ENCODE data around the gene DUSP1.

Gene DUSP1

GRCh38 chr5:172791286-172791685 is 20.3 kb upstream of the DUSP1 start:
- no peak for TF ChIP-seq FOXM1 (IDR thresholded peaks at IDR 0.05; ENCODE audit: borderline replicate concordance, low read depth)
- TF ChIP-seq CEBPB (IDR thresholded peaks at IDR 0.05) = no peak
- TF ChIP-seq ZBTB7A (IDR thresholded peaks at IDR 0.05; ENCODE audit: low read depth) = no peak
- no peak for TF ChIP-seq NFIC (IDR thresholded peaks at IDR 0.05)
- TF ChIP-seq YY1 (IDR thresholded peaks at IDR 0.05; ENCODE audit: low read depth) = no peak
- no peak for TF ChIP-seq TCF12 (IDR thresholded peaks at IDR 0.05; ENCODE audit: low read depth)
- no peak for TF ChIP-seq TEAD4 (IDR thresholded peaks at IDR 0.05)
- no peak for TF ChIP-seq TAF1 (IDR thresholded peaks at IDR 0.05; ENCODE audit: low read depth)
- no peak for TF ChIP-seq EP300 (IDR thresholded peaks at IDR 0.05; ENCODE audit: borderline replicate concordance)
- no peak for TF ChIP-seq MAX (IDR thresholded peaks at IDR 0.05)
- no peak for TF ChIP-seq CREB1 (IDR thresholded peaks at IDR 0.05; ENCODE audit: low read depth)
- TF ChIP-seq, protein P1, sequence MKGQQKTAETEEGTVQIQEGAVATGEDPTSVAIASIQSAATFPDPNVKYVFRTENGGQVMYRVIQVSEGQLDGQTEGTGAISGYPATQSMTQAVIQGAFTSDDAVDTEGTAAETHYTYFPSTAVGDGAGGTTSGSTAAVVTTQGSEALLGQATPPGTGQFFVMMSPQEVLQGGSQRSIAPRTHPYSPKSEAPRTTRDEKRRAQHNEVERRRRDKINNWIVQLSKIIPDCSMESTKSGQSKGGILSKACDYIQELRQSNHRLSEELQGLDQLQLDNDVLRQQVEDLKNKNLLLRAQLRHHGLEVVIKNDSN (IDR thresholded peaks at IDR 0.05) = no peak

DNA sequence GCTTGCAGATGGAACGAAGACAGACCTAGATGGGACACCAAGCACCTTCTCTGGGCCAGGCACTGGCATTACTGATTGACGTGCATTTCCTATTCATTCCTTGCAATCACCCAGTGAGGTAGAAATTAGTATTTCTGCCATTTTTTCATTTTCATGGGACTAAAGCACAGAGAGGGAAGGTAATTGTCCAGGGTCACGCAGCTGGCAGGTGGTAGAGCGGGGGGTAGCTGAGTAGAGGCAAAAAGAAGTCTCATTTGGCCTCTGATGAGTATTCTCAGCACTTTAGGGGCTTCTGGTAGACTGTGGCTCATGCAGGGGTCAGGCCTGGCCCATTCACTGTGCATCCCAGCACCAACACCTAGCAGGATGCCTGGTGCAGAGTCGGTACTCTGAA is 19.5 kb upstream of the DUSP1 start:
- TF ChIP-seq NFIC (IDR thresholded peaks at IDR 0.05) = no peak
- no peak for TF ChIP-seq EP300 (IDR thresholded peaks at IDR 0.05; ENCODE audit: borderline replicate concordance)
- no peak for TF ChIP-seq TAF1 (IDR thresholded peaks at IDR 0.05; ENCODE audit: low read depth)

DNA sequence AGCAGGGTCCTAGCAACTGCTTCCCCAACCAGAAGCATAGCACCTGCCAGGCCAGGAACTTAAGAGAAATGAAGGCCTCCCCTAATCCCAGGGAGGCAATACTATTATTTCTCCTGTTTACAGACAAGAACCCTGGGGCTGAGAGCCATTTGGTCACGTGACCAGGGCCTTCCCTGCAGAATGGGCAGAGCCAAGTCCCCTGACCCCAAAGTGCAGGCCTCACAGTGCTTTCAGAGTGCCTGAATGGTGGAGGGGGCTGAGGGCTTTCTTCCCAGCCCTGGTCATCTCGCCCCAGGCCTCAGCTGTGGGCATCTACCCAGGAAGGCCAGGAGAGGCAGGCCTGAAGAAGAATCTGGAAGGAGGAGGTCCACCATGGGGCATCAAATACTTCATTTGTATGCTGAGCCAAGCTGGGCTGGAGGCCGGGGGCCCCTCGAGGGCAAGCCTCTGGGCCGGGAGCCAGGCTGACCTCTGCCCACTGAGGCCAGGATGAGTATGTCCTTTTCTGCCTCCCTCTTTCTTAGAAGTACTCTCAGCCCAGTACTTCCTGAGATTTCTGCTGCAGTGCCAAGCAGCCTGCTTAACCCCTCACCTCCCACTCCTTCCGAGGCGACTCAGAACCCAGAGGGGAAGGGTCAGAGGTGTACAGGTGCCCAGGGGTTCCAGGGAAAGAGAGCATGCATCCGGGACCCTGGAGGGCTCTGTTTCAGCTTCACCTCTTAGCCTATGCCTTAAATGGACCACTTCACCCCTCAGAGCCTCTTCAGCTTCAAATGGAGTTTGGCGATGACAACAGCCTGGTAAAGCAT is 18.9 kb upstream of the DUSP1 start:
- no peak for TF ChIP-seq YY1 (IDR thresholded peaks at IDR 0.05; ENCODE audit: low read depth)
- TF ChIP-seq NFIC (IDR thresholded peaks at IDR 0.05) = no peak
- TF ChIP-seq, protein P1 (IDR thresholded peaks at IDR 0.05) = peak; percentile 52

- no peak for TF ChIP-seq YY1 (IDR thresholded peaks at IDR 0.05; ENCODE audit: low read depth)
- no peak for TF ChIP-seq ZBTB7A (IDR thresholded peaks at IDR 0.05; ENCODE audit: low read depth)
- TF ChIP-seq TEAD4 (IDR thresholded peaks at IDR 0.05) = no peak
- no peak for TF ChIP-seq MAX (IDR thresholded peaks at IDR 0.05)
- TF ChIP-seq TAF1 (IDR thresholded peaks at IDR 0.05; ENCODE audit: low read depth) = no peak
- TF ChIP-seq NFIC (IDR thresholded peaks at IDR 0.05) = no peak
- no peak for TF ChIP-seq EP300 (IDR thresholded peaks at IDR 0.05; ENCODE audit: borderline replicate concordance)
- TF ChIP-seq, protein P1 (IDR thresholded peaks at IDR 0.05) = no peak
- no peak for TF ChIP-seq TCF12 (IDR thresholded peaks at IDR 0.05; ENCODE audit: low read depth)
- no peak for TF ChIP-seq EGR1 (IDR thresholded peaks at IDR 0.05)
- TF ChIP-seq RAD21 (IDR thresholded peaks at IDR 0.05; ENCODE audit: low read depth) = no peak
- no peak for TF ChIP-seq FOXM1 (IDR thresholded peaks at IDR 0.05; ENCODE audit: borderline replicate concordance, low read depth)
- TF ChIP-seq CREB1 (IDR thresholded peaks at IDR 0.05; ENCODE audit: low read depth) = no peak
- no peak for TF ChIP-seq CEBPB (IDR thresholded peaks at IDR 0.05)
- TF ChIP-seq REST (IDR thresholded peaks at IDR 0.05; ENCODE audit: low read depth) = no peak
Measured at GRCh38 chr5:172788771-172789686, 18.0 kb upstream of the DUSP1 start.

DNA sequence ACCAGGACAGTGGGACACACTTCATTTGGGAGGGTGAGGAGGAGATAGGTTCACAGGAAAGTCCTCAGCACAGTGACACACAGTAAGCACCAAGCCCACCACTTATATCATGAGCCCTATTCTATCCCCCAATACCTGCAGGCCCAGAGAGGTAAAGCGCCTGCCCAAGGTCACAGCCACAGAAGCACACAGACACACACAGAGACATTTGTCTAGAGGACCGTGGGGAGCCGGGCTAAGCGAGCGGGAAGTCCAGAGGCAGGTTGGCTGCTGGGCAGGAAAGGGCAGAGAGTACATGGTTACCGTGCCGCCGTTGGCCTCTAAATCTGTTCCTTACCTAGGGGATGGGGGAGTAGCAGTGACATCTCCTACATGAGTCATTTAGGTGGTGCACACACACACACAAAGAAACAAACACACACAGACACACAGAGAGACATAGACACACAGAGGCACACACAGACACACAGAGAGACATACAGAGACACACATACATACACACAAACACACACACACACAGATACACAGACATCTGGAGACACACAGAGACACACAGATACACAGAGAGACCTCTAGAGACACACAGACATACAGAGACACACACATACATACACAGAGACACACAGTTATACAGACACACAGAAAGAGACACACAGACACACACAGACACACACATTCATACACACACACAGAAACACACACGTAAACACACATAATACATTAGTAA is 15.9 kb upstream of the DUSP1 start:
- TF ChIP-seq TAF1 (IDR thresholded peaks at IDR 0.05; ENCODE audit: low read depth) = no peak
- no peak for TF ChIP-seq EP300 (IDR thresholded peaks at IDR 0.05; ENCODE audit: borderline replicate concordance)
- TF ChIP-seq CREB1 (IDR thresholded peaks at IDR 0.05; ENCODE audit: low read depth) = no peak
- no peak for TF ChIP-seq FOXM1 (IDR thresholded peaks at IDR 0.05; ENCODE audit: borderline replicate concordance, low read depth)
- TF ChIP-seq MAX (IDR thresholded peaks at IDR 0.05) = no peak
- no peak for TF ChIP-seq REST (IDR thresholded peaks at IDR 0.05; ENCODE audit: low read depth)
- TF ChIP-seq, protein P1 (IDR thresholded peaks at IDR 0.05) = no peak
- no peak for TF ChIP-seq NFIC (IDR thresholded peaks at IDR 0.05)
- no peak for TF ChIP-seq RAD21 (IDR thresholded peaks at IDR 0.05; ENCODE audit: low read depth)
- no peak for TF ChIP-seq ZBTB7A (IDR thresholded peaks at IDR 0.05; ENCODE audit: low read depth)
- no peak for TF ChIP-seq CEBPB (IDR thresholded peaks at IDR 0.05)
- TF ChIP-seq EGR1 (IDR thresholded peaks at IDR 0.05) = no peak

All from Ishikawa (cell line).